GF-D8 (cell line): ENCODE results near the gene DNPH1.

Experiments used
- DNase-seq: peaks from one replicate; lab custom pipeline; 2025; lab: John Stamatoyannopoulos, UW

The DNPH1 gene

DNA sequence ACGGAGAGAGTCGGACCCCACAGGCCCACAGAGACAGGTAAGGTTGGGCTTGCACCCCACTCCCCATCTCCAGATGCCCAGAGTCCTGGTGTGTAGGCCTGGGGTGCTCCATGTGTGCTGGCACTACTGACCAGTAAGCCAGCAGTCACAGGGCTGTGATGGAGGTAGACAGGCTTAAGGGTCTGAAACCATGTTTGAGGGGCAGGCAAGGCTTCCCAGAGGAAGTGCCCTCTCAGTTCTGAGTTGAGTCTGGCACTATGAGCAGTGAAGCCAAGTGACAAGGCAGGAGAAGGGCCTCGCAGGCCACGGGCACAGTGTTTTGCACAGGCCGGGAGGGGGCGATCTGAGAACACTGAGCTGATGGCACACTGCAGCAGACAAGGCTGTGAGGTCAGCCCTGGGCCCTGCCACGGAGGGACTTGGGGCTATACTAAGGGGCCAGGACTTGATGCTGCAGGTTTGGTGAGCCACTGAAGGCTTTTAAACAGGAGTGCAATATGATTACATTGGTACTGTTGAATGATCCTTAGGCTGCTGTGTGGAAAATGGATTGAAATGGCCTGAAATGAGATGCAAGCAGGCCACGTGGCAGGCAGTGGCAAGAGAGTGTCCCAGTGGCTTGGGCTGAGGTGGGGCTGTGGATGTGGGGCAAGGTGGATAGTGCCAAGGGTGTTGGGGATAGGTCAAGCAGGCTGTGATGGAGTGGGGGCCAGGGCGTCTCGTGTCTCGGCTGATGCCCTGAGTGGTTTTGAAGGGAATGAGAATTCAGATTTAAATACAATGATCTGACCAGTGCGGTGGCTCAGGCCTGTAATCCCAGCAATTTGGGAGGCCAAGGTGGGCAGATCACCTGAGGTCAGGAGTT is 34.3 kb upstream of the DNPH1 start:
- DNase-seq: peak; percentile 21

DNA sequence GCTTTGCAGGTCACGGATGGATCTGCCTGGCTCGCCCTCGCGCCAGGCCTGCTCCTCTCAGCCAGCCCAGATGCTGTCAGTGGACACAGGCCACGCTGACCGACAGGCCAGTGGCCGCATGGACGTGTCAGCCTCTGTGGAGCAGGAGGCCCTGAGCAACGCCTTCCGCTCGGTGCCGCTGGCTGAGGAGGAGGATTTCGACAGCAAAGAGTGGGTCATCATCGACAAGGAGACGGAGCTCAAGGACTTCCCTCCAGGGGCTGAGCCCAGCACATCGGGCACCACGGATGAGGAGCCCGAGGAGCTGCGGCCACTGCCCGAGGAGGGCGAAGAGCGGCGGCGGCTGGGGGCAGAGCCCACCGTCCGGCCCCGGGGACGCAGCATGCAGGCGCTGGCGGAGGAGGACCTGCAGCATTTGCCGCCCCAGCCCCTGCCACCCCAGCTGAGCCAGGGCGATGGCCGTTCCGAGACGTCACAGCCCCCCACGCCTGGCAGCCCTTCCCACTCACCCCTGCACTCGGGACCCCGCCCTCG is 33.6 kb upstream of the DNPH1 start:
- no peak for DNase-seq

DNA sequence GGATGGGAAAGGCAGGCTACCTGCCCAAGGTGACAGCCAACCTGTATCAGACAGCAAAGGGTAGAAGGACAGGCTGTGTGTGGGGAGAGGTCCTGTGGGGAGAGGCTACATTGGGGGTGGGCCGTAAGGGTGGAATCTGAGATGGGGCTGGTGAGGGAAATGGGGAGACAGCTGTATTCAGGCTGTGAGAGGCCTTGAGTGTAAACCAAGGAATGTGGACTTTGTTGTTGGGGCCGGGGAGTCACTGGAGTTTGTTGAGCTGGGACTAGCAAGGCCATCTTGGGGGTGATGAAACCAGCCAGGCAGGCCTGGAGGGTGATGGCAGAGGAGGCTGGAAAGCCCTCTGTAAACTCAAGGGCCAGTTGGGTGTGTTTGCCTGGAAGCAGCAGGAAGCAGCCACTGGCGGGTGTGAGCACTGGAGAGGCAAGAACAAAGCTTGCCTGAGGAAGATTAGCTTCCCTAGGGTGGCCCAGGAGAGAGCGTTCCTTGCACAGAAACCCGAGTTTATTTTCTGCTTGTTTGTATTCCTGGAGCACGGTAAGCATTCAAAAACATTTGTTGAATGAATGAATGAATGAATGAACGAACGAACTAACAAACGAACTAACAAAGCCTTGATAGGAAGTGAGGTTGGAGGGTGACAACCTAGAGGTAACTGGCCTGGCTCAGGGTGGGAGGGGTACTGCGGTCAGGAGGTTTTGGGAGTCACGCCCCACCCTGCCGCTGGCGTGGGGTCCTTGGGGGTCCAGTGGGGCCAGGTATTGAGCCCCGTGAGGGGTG is 32.9 kb upstream of the DNPH1 start:
- DNase-seq: no peak

DNA sequence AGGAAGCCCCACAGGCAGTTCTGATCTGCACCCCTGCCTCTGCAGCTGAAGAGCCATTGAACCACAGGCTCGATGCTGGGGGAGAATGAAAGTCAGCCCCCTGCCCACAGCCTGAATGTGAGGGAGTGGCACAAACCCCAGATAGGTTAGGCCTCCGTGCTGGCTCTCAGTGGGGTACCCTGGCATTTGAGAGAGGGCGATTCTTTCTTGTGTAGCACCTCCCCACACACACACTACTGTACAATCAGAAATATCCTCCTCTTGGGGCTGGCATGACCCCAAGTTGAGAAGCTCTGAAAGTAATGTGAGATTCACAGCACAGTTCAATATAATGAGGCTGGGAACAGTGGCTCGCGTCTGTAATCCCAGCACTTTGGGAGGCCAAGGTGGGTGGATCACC is 31.9 kb upstream of the DNPH1 start:
- no peak for DNase-seq

DNA sequence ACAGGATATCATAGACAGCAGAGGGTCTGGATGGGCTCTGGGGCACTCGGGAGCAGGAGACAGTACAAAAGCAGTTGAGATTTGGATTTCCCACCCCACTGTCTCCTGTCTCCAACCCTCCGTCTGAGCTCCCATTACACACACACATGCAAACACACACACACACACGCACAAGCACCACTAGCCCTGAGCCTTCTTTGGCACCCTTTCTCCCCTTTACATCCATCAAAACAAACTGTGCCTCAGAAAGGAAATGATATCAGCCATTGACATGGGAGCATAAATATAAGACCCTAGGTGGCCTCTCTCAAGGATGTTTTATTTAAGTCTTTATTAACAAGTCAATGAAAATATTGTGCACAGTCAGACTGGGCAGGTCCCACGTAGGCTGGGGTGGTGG is 31.5 kb upstream of the DNPH1 start:
- DNase-seq: no peak

DNA sequence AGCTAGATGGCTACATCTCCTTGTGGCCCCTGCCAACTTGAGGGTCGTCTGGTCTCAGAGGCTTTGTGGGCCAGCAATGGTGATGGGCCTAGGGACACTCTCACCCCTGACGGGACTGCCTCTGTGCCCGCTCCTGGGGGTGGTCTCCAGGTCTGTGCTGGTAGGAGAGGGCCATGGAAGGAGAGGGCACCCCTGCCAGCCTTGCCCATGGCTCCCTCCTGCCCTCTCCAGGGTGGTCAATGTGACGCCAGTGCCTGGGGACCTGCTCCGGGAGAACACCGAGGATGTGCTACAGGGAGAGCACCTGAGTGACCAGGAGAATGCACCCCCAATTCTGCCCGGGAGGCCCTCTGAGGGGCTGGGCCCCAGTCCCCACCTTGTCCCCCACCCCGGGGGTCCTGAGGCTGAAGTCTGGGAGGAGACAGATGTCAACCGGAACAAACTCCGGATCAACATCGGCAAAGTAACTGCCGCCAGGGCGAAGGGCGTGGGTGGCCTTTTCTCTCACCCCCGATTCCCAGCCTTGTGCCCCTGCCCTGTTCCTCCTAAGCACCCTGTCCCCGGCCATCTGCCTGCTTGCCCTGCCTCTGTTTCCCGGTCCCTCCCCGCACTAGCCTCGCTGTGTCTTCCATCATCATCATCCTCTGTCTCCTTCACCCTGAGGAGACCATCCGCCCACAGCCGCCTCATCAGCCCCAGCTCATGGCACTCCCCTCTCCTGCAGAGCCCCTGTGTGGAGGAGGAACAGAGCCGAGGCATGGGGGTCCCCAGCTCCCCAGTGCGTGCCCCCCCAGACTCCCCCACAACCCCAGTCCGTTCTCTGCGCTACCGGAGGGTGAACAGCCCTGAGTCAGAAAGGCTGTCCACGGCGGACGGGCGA is 29.8 kb upstream of the DNPH1 start:
- no peak for DNase-seq

DNA sequence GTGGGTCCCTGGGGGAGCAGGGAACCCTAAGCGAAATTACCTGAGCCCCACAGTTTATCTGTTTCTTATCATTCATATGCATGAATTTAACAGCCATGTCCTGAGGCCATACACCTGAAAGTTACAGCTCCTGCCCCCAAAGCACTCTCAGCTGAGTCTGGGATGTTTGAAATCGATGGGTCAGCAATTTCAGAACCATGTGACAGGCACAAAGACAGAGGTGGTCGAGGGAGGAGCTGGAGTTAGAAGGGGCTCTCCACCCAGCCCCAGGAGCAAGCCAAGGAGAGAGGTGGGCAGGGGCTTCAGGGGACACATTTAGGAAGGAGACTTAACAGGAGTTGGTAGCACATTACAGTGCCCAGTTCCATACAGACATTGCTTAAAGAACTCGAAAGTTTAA is 28.9 kb upstream of the DNPH1 start:
- no peak for DNase-seq

DNA sequence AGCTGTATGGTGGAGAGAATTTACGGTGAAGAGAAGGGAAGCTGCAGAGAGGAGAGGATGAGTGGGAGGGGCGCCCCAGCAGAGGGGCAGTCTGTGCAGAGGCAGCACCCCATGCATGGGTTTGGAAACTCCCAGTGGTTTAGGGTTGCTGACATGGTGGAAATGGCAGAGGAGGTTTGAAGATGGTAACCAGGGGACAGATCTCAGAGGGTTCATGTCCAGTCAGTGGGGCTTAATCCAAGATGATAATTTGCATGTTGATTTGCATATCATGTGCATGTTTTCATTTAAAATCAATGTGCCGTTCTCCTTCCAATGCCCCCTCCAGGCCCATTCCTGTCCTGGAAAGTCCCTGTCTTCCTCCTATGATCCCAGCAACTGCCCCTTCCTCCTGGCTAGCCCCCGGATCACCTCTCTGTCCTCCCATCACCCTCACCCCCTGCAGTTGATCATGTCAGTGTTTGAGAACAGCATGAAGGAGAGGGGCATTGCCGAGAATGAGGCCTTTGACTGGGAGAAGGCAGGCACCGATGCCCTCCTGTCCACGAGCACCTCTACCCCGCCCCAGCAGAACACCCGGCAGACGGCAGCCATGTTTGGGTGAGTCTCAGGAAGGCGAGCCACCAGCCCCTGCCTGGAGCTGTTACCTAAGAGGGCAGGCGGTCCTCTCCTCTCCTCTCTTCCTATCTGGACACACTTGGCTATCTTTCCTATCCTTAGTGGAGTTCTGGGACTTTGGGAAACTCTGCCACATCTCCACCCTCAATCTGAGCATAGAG is 28.3 kb upstream of the DNPH1 start:
- no peak for DNase-seq

DNA sequence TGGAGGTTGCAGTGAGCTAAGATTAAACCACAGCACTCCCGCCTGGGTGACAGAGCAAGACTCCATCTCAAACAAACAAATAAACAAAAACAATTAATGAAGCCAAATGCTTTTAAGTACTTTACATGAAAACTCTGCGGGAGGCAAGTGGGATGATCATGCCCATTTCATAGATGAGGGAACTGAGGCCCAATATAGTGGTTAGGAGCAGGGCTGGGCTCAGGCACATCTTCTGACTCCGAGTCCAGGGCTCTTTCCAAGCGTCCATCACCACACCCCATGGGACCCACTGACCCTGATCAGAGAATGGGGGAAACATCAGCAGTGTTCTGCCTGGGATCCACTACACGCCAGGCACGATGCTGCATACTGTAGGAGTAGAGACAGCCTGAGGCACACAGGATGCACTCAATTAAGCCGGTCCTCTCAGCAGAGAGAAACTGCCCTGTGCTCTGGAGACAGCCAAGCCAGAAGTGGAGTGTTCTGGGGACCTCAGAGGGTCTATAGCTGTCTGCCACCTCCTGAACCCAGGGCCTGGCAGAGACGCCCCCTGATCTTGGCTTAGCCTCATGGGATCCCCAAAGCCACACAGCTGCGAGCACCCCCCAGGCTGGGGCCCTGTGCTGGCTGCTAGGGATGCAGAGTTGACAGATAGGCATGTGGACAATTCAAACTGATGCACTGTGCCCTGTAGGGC is 27.5 kb upstream of the DNPH1 start:
- no peak for DNase-seq

DNA sequence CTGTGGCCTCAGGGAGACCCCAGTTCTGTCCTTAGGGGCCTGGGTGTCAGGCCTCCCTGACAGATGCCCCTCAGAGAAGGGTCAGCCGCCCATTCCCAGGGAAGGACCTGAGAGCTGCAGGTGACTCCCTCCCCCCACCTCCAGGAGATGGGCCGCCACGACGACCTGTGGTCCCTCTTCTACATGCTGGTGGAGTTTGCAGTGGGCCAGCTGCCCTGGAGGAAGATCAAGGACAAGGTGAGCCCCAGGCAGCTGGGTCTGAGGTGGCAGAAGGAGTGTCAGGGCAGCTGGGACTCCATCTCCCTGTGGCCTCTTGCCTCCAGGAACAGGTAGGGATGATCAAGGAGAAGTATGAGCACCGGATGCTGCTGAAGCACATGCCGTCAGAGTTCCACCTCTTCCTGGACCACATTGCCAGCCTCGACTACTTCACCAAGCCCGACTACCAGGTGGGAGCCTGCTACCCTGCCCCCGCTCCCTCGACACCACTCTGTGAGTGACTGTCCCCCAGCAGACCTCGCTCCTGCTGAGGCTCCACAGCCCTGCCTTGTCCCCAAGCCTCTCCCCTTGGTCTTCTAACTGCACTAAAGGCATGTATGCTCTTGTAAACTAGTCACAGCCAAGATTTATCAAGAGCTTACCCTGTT is 26.2 kb upstream of the DNPH1 start:
- DNase-seq: no peak

DNA sequence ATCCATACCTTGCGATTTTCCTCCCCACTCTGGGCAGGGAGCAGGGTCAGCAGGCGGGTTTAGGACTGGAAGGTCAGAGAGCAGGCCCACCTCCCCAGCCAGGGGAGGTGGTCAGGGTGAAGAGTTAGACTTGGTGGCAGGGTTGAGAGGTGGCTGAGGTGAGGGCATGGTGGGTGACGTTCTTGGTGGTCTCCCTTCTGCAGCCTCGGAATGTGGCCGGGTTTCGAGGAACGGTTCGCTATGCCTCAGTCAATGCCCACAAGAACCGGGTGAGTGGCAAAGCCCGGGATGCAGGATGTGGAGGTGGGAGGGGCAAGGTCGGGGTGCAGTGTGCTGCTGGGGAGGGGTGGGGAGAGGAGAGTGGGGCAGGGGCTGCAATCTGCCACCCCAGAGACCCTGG is 25.6 kb upstream of the DNPH1 start:
- no peak for DNase-seq

DNA sequence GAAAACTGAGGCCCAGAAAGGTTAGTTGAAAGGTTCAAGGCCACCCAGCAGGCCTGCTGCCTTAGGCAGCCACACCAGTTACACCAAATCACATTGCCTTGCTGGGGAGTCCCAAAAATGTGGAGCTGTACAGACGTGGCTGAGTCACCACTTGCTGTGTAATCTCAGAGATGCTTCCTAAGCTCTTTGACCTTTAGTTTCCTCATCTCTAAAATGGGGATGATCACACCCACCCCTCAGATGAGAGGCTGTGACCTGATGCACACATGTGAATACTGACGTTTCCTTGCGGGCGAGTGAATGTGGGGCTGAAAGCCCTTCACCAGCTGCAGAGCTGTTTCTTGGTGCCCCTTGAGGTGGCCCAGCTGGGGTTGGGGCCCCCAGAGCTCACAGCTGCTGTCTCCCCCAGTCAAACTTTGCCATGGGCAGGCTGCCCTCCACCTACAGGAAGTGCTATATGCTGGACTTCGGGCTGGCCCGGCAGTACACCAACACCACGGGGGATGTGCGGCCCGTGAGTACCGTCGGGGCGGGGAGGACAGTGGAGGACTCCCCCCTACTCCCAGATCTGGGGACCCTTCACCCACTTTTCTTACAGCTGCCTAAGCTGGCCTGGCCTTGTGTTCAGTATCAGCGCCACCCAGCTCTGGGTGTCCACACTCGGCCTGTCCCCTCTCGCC is 25.0 kb upstream of the DNPH1 start:
- no peak for DNase-seq

DNA sequence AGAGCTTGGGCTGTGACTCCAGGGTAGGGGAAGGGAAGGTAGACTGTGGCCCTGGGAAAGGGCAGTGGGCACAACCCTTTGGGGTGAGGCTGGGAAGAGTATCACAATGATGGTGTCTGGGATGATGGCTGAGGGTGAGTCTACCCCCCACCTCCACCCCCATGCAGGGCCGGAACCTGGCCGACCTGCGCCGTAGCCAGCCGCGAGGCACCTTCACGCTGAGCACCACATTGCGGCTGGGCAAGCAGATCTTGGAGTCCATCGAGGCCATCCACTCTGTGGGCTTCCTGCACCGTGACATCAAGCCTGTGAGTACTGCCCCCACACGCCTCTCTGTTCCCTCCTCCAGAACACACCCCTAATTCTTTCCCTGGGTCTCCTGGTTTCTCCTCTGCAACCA is 24.1 kb upstream of the DNPH1 start:
- no peak for DNase-seq

DNA sequence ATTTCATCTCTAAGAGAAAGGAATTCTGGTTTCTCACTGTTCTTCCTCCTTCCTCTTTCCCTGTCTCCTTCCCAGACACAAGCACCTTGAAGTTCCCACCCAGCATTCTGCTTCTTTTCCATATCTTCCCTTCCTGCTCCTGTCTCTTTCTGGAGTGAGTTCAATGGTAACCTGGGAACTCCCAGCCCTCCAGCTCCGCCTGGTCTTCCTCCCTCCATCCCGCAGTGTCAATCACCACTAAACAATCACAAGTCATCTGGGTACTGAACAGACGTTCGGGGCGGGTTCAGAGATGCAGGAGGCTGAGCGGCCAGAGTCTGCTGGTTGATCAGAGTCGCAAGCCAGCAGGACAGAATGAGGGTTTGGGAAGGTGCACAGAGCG is 21.7 kb upstream of the DNPH1 start:
- no peak for DNase-seq

DNA sequence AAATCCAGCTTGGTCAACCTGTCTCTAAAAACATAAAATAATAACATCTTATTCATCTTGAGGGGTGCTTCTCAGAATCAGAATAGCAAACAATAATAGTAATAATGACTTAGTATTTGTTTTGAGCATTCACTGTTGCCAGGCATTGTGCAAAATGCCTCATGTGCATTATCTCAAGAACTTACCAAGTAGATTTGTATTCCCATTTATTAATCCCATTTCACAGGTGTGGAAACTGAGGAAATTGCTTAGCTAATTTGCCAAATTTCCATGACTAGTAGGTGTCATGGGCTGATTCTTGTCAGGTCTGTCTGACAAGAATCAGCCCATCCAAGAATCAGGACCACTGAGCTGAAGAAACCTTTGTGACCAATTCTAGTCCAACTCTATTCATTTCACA is 19.5 kb upstream of the DNPH1 start:
- DNase-seq: no peak

DNA sequence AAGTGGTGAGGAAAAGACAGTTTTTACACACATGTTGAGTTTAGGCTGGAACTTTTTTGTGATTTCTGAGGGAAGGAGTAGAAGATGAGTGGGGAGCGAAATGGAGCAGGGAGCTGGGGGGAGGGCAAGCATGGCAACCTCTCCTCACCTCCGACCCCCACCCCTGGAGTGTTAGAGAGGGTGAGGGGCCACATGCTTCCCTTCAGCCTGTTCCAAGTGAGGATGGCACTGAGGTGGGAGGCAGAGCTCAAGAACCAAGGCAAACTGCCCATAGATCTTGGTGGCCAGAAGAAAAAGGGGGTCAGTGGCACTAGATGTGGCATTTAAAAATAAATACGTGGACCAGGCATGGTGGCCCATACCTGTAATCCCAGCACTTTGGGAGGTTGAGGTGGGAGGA is 18.8 kb upstream of the DNPH1 start:
- DNase-seq: no peak

DNA sequence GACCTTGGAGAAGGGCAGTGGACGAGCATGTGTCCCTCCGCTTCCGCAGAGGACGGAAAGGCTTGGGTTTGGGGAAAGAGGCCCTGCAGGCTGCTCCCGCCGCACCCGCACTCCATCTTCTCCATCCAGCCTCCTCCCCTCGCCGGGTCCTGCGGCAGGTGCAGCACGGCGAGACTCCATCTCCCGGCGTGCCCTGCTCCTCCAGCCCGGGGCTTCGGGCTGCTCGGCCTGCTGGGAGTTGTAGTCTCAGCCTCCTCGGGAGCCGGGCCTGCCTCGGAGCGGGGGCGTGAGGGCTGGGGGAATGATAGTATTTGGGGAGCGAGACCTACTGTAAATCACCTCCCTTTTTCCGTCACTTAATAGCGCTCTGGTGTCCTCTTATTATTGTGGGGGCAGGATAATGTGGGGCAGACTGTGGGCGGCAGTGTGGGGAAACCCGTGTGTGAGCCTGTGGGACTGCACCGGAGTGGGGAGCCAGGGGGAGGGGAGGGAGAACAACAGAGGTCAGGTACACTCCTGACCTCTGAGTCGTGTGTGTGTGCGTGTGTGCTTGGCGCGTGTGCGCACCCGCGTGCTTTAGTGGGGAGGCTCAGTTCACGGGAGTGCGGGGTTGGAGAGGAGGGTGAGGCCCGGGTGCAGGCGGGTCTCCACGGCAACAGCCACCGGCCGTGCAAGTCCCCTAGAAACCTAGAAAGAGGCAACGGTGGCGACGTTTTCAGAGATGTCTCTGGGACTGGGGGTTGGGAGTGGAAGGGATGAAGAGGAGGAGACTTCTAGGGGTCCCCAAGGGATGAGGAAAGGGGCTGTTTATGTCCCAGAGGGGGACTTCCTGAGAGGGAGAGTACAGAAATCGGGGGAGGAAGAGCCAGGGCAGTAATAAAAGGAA is 18.1 kb upstream of the DNPH1 start:
- DNase-seq: no peak

DNA sequence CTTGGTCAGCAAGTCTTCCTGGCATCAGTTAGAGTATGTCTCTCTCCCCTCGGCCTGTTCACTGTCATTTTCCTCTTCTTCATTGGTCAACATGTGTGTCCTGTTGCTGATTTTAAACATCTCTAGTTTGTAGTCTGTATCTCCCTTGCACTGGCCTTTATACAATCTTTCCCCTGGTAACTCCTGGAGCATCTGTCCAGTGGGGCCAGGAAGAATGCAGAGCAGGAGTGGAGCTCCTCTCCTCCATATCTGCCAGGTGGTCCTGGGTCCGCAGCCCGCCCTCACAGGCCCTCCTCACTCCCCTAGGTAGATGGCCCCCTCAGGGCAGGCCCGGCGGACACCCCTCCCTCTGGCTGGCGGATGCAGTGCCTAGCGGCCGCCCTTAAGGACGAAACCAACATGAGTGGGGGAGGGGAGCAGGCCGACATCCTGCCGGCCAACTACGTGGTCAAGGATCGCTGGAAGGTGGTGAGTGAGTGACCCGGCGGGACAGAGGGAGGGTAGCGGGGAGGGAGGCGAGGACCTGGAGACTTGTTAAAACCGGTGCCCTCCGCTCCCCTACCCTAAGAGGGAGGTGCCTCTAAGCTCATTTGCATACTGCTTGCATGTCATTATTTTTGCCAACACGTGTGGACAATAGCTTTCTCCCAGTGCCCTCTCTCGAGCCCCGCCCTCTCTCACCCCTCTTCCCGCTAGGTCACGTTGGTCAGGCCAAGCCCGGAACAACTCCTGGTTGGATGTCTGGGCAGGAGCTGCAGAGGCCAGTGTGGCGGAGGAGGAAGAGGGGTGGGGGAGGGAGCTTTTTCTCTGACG is 17.2 kb upstream of the DNPH1 start:
- no peak for DNase-seq
